ENCODE results near the gene JARID2.

JARID2 gene

GRCh38 chr6:15330174-15330944 lies 84.5 kb downstream of the JARID2 start:
- no peak for DNase-seq (ENCODE audit: low read depth in 3 of 3, low spot score in 1 of 3)

- no peak for DNase-seq (ENCODE audit: low read depth in 3 of 3, low spot score in 1 of 3)
These were observed 85.3 kb downstream of the JARID2 start for GRCh38 chr6:15331143-15331542.

GRCh38 chr6:15331629-15332251 lies 85.9 kb downstream of the JARID2 start:
- no peak for DNase-seq (ENCODE audit: low read depth in 3 of 3, low spot score in 1 of 3)

GRCh38 chr6:15332446-15332845 lies 86.6 kb downstream of the JARID2 start:
- no peak for DNase-seq (ENCODE audit: low read depth in 3 of 3, low spot score in 1 of 3)

GRCh38 chr6:15335385-15335784 lies 89.5 kb downstream of the JARID2 start:
- DNase-seq (ENCODE audit: low read depth in 3 of 3, low spot score in 1 of 3) = no peak

GRCh38 chr6:15335916-15336315 lies 90.0 kb downstream of the JARID2 start:
- no peak for DNase-seq (ENCODE audit: low read depth in 3 of 3, low spot score in 1 of 3)

GRCh38 chr6:15336900-15337560 lies 91.2 kb downstream of the JARID2 start:
- no peak for DNase-seq (ENCODE audit: low read depth in 3 of 3, low spot score in 1 of 3)

GRCh38 chr6:15337582-15337981 lies 91.7 kb downstream of the JARID2 start:
- DNase-seq (ENCODE audit: low read depth in 3 of 3, low spot score in 1 of 3) = no peak

- no peak for DNase-seq (ENCODE audit: low read depth in 3 of 3, low spot score in 1 of 3)
These were observed 92.6 kb downstream of the JARID2 start for GRCh38 chr6:15338476-15338875.

GRCh38 chr6:15339081-15339480 lies 93.2 kb downstream of the JARID2 start:
- DNase-seq (ENCODE audit: low read depth in 3 of 3, low spot score in 1 of 3) = no peak

- DNase-seq (ENCODE audit: low read depth in 3 of 3, low spot score in 1 of 3) = no peak
These were observed 94.3 kb downstream of the JARID2 start for GRCh38 chr6:15340105-15340601.

- DNase-seq (ENCODE audit: low read depth in 3 of 3, low spot score in 1 of 3) = no peak
These were observed 94.9 kb downstream of the JARID2 start for GRCh38 chr6:15340775-15341174.

- no peak for DNase-seq (ENCODE audit: low read depth in 3 of 3, low spot score in 1 of 3)
These were observed 95.6 kb downstream of the JARID2 start for GRCh38 chr6:15341311-15342001.

GRCh38 chr6:15342114-15342513 lies 96.2 kb downstream of the JARID2 start:
- DNase-seq (ENCODE audit: low read depth in 3 of 3, low spot score in 1 of 3) = no peak

GRCh38 chr6:15343490-15344191 lies 97.8 kb downstream of the JARID2 start:
- no peak for DNase-seq (ENCODE audit: low read depth in 3 of 3, low spot score in 1 of 3)

- no peak for DNase-seq (ENCODE audit: low read depth in 3 of 3, low spot score in 1 of 3)
These were observed 98.3 kb downstream of the JARID2 start for GRCh38 chr6:15344192-15344519.

GRCh38 chr6:15344831-15345230 lies 99.0 kb downstream of the JARID2 start:
- DNase-seq (ENCODE audit: low read depth in 3 of 3, low spot score in 1 of 3) = no peak

- DNase-seq (ENCODE audit: low read depth in 3 of 3, low spot score in 1 of 3) = no peak
These were observed 100.4 kb downstream of the JARID2 start for GRCh38 chr6:15346315-15346714.

GRCh38 chr6:15348528-15348927 lies 102.7 kb downstream of the JARID2 start:
- no peak for DNase-seq (ENCODE audit: low read depth in 3 of 3, low spot score in 1 of 3)

- no peak for DNase-seq (ENCODE audit: low read depth in 3 of 3, low spot score in 1 of 3)
These were observed 103.5 kb downstream of the JARID2 start for GRCh38 chr6:15349379-15349778.

All from stimulated activated CD4-positive, alpha-beta T cell treated with anti-CD3 and anti-CD28 coated beads, TNF-alpha, amount 100 ng/mL, for 1 hour (primary cell).